ENCODE measurements around the gene POLK.

POLK gene

GRCh38 chr5:75511435-75512382 is at the start of gene POLK, which contains the start of gene CERT1:
Gene POLK, plus strand, starts transcription at chr5:75511891.
Gene CERT1, minus strand, starts transcription at chr5:75511629. Its CDS starts 422 bp downstream, at chr5:75511207.
- H3K4me3 ChIP-seq (ENCODE audit: severe bottlenecking), result peak within 1 kb of the TSS; percentile 67
- H3K9me3 ChIP-seq (ENCODE audit: severe bottlenecking), result no peaks in the 10 kb centered on the region
- ATAC-seq (ENCODE audit: low read depth), result peak; percentile 95
- peaks cover 27% of the 10 kb centered on the region for H3K4me1 ChIP-seq (ENCODE audit: insufficient read depth, poor library complexity, severe bottlenecking)
- H3K27me3 ChIP-seq (ENCODE audit: insufficient read depth, poor library complexity, severe bottlenecking), result no peaks in the 10 kb centered on the region
- H3K27ac ChIP-seq (ENCODE audit: poor library complexity, severe bottlenecking), result peak within 1 kb of the TSS; percentile 55
- H3K36me3 ChIP-seq (ENCODE audit: low read depth), result peaks cover 18% of the 10 kb centered on the region
- TF ChIP-seq CTCF (IDR thresholded peaks at IDR 0.05; ENCODE audit: poor library complexity, severe bottlenecking), result no peak
- DNase-seq (ENCODE audit: low spot score), result peak; percentile 100

- peaks cover 2% of the 10 kb centered on the region for H3K9me3 ChIP-seq (ENCODE audit: severe bottlenecking)
- H3K4me3 ChIP-seq (ENCODE audit: severe bottlenecking), result no peak overlapping the region
- H3K36me3 ChIP-seq (ENCODE audit: low read depth), result peaks cover under 1% of the 10 kb centered on the region
- no peak for DNase-seq (ENCODE audit: low spot score)
- peaks cover 17% of the 10 kb centered on the region for H3K4me1 ChIP-seq (ENCODE audit: insufficient read depth, poor library complexity, severe bottlenecking)
- peak; percentile 69 for ATAC-seq (ENCODE audit: low read depth)
- H3K27ac ChIP-seq (ENCODE audit: poor library complexity, severe bottlenecking), result no peak overlapping the region
- TF ChIP-seq CTCF (IDR thresholded peaks at IDR 0.05; ENCODE audit: poor library complexity, severe bottlenecking), result no peak
- H3K27me3 ChIP-seq (ENCODE audit: insufficient read depth, poor library complexity, severe bottlenecking), result no peaks in the 10 kb centered on the region
These were observed 48.0 kb upstream of the POLK start for GRCh38 chr5:75463726-75464125.

GRCh38 chr5:75465480-75465879 is 46.2 kb upstream of the POLK start:
- no peak for ATAC-seq (ENCODE audit: low read depth)
- Histone ChIP-seq H3K36me3 (ENCODE audit: low read depth) (peaks cover 5% of the 10 kb centered on the region), H3K4me3 (ENCODE audit: severe bottlenecking) (no peak overlapping the region), H3K4me1 (ENCODE audit: insufficient read depth, poor library complexity, severe bottlenecking) (peaks cover 17% of the 10 kb centered on the region), H3K27me3 (ENCODE audit: insufficient read depth, poor library complexity, severe bottlenecking) (no peaks in the 10 kb centered on the region), H3K9me3 (ENCODE audit: severe bottlenecking) (peaks cover 12% of the 10 kb centered on the region), H3K27ac (ENCODE audit: poor library complexity, severe bottlenecking) (no peak overlapping the region)
- DNase-seq (ENCODE audit: low spot score), result no peak
- no peak for TF ChIP-seq CTCF (IDR thresholded peaks at IDR 0.05; ENCODE audit: poor library complexity, severe bottlenecking)

GRCh38 chr5:75466006-75466716 is 45.5 kb upstream of the POLK start:
- DNase-seq (ENCODE audit: low spot score), result no peak
- no peak for TF ChIP-seq CTCF (IDR thresholded peaks at IDR 0.05; ENCODE audit: poor library complexity, severe bottlenecking)
- no peaks in the 10 kb centered on the region for H3K27me3 ChIP-seq (ENCODE audit: insufficient read depth, poor library complexity, severe bottlenecking)
- peaks cover 12% of the 10 kb centered on the region for H3K9me3 ChIP-seq (ENCODE audit: severe bottlenecking)
- H3K4me1 ChIP-seq (ENCODE audit: insufficient read depth, poor library complexity, severe bottlenecking), result peaks cover 16% of the 10 kb centered on the region
- H3K36me3 ChIP-seq (ENCODE audit: low read depth), result peaks cover 5% of the 10 kb centered on the region
- no peak for ATAC-seq (ENCODE audit: low read depth)
- no peak overlapping the region for H3K27ac ChIP-seq (ENCODE audit: poor library complexity, severe bottlenecking)
- H3K4me3 ChIP-seq (ENCODE audit: severe bottlenecking), result no peak overlapping the region
